GM12878 (cell line): ENCODE data around the gene TMEM191B. TPM values are rescaled to one million over a fixed set of nuclear protein-coding genes. Genes with fewer than 3 reads are reported as not detected.

Experiments
- polyA plus RNA-seq, 11 experiments: library from polyadenylated mRNA; depleted of rRNA in 4 of 11; unstranded in 6 of 11; stranded (reverse) in 5 of 11; fragments of >200 nt; fragmentation: Nextera tagmentation in 4 of 11; fragmentation: Illumina TruSeq in 1 of 11; extraction: Ambion mirVana in 4 of 11; extraction: Trizol in 1 of 11; gene quantifications; 1 replicate in 1 of 11; 2 replicates in 10 of 11; pipeline versions ENCODE4 v1.2.1 to v1.2.3, GENCODE V29; 2011 to 2016; ENCODE audit warnings: inconsistent platforms in 2 of 11, missing spikeins in 2 of 11, low read depth in 1 of 11
- total RNA-seq, 4 experiments: library from RNA; depleted of rRNA in 3 of 4; stranded (reverse); fragments of >200 nt in 3 of 4; fragmentation: Illumina TruSeq in 1 of 4; extraction: Trizol in 1 of 4; gene quantifications; 2 replicates each; pipeline versions ENCODE4 v1.2.1 to v1.2.3, GENCODE V29; 2013 to 2021

Gene TMEM191B
- total and polyA plus RNA-seq, 10 of the 15 experiments (the other 5 are each of a cell fraction or from before 2014, with no cell fraction given) = 0.67 to 3.1 (median 1.3) TPM; not detected in 4

Other genes with a start within 250 kb of the TMEM191B start
- not detected in 2 replicates for gene GGTLC3, start 9.6 kb upstream of the TMEM191B start, total RNA-seq (2014; rRNA removed)
- gene GGTLC3, start 9.6 kb upstream of the TMEM191B start, total RNA-seq (2014; rRNA removed; fragmentation: Illumina TruSeq; extraction: Trizol) = not detected in 2 replicates
- not detected in 2 replicates for gene GGTLC3, start 9.6 kb upstream of the TMEM191B start, total RNA-seq (2021)
- gene GGTLC3, start 9.6 kb upstream of the TMEM191B start, polyA plus RNA-seq (2011; rRNA removed) = not detected in 2 replicates
- gene GGTLC3, start 9.6 kb upstream of the TMEM191B start, polyA plus RNA-seq (2014; fragmentation: Illumina TruSeq; extraction: Trizol) = not detected in 2 replicates
- not detected for gene GGTLC3, start 9.6 kb upstream of the TMEM191B start, polyA plus RNA-seq (2014; fragmentation: Nextera tagmentation; extraction: Ambion mirVana)
- gene GGTLC3, start 9.6 kb upstream of the TMEM191B start, polyA plus RNA-seq (2014; rRNA removed) = 0.08 TPM in 1 of 2 replicates, not detected in the other
- gene GGTLC3, start 9.6 kb upstream of the TMEM191B start, polyA plus RNA-seq (2016; fragmentation: Nextera tagmentation; extraction: Ambion mirVana) = not detected
- gene RIMBP3, start 84.1 kb downstream of the TMEM191B start, total RNA-seq (2014; rRNA removed) = 0.23 and 0.27 TPM in 2 replicates
- gene RIMBP3, start 84.1 kb downstream of the TMEM191B start, total RNA-seq (2014; rRNA removed; fragmentation: Illumina TruSeq; extraction: Trizol) = 0.09 and 0.13 TPM in 2 replicates
- gene RIMBP3, start 84.1 kb downstream of the TMEM191B start, total RNA-seq (2021) = 0.28 and 0.29 TPM in 2 replicates
- 0.04 and 0.05 TPM in 2 replicates for gene RIMBP3, start 84.1 kb downstream of the TMEM191B start, polyA plus RNA-seq (2011; rRNA removed)
- 0.08 and 0.15 TPM in 2 replicates for gene RIMBP3, start 84.1 kb downstream of the TMEM191B start, polyA plus RNA-seq (2014; fragmentation: Illumina TruSeq; extraction: Trizol)
- gene RIMBP3, start 84.1 kb downstream of the TMEM191B start, polyA plus RNA-seq (2014; fragmentation: Nextera tagmentation; extraction: Ambion mirVana) = under 1 TPM in 1 of 2 experiments, not detected in 1; 0.02 TPM
- gene RIMBP3, start 84.1 kb downstream of the TMEM191B start, polyA plus RNA-seq (2014; rRNA removed) = 0.09 and 0.13 TPM in 2 replicates
- gene RIMBP3, start 84.1 kb downstream of the TMEM191B start, polyA plus RNA-seq (2016; fragmentation: Nextera tagmentation; extraction: Ambion mirVana) = under 1 TPM; 0.43 to 0.45 TPM